ENCODE results near the gene ARID5B.

GRCh38 chr10:62075414-62075813, 173.9 kb downstream of the ARID5B start:
- TF ChIP-seq FOXK2 (IDR thresholded peaks at IDR 0.05) (no peak), HDGF (IDR thresholded peaks at IDR 0.05; ENCODE audit: borderline replicate concordance) (no peak)

Data from HEK293T (cell line).